GM15510 (cell line): ENCODE measurements around the gene USP1.

Experiments
- POLR2A ChIP-seq: IDR thresholded peaks from 3 replicates; pipeline ENCODE4 v1.6.1; 2011; ENCODE audit warnings: borderline replicate concordance; ENCODE audit not compliant: insufficient read length; ENCODE audit errors: extremely low read depth

USP1 gene

DNA sequence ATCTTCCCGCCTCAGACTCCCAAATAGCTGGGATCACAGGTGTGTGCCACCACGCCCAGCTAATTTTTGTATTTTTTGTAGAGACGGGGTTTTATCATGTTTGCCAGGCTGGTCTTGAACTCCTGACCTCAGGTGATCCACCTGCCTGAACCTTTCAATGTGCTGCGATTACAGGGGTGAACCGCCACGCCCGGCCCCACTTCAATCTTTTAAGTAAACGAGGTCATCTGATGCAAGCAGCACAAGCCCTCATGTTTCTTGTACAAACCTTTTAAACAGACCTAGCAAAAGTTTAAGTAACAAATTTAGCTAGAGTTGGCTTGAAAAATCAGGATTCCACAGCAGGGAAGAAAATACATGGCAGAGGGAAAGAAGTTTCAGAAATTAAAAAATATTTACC lies 21.2 kb upstream of the USP1 start:
- TF ChIP-seq POLR2A, result no peak

DNA sequence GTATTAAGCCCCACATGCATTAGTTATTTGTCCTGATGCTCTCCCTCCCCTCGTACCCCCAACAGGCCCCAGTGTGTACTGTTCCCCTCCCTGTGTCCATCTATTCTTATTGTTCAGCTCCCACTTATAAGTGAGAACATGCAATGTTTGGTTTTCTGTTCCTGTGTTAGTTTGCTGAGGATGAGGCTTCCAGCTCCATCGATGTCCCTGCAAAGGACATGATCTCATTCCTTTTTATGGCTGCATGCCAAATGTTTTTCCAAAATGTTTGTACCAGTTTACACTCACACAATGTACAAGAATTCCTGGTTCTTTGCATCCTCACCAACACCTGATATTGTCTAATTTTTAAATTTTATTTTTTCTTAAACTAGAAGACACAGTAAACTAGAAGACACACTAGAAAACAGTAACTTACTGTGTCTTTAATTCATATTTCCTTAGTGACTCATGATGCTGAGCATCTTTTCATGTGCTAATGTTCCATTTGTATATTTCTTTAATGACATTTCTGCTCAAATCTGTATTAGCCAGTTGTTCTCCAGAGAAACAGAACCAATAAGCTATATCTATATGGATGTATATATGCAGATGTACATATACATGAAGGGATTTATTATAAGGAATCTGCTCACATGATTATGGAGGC lies 19.4 kb upstream of the USP1 start:
- no peak for TF ChIP-seq POLR2A

DNA sequence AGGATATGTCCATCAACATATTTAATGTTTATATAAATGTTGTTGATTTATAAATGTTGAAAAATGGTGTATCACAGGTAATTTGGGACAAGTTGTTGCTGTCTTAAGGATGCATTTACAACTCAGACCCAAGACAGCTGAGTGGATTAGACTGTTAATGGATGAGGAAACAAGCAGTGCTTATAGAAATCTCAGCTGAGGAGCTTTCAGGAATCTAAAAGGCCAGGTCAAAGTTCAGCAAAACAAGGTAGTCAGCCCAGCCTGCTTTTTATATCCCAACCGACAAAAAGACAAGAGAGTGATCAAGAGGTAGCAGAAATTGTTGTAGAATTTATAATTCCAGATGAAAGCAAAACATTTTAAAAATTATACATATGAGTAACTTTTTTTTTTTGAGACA lies 16.6 kb upstream of the USP1 start:
- TF ChIP-seq POLR2A, result no peak

DNA sequence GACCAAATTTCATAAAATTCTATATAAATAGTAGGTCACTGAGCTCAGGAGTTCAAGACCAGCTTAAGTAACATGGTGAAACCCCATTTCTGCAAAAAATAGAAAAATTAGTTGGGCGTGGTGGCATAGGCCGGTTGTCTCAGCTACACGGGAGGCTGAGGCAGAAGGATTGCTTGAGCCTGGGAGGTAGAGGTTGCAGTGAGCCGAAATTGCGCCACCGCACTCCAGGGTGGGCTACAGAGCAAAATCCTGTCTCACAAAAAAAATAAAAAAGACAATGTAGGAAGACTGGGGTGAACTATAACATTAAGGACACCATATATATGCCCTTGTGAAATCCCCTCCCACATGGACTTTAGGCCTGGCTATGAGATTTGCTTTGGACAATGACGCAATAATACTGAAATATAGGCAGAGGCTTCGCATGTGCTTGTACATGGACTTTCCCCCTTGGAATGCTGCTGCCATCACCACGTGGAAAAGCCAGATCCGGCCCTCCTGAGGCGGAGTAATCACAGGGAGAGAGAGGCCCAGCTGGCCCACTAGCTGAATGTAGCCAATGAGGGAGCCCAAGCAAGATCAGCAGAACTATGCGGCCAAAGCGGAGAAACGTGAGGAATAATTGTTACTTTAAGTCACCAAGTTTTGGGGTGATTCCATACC lies 13.1 kb upstream of the USP1 start:
- TF ChIP-seq POLR2A, result no peak

DNA sequence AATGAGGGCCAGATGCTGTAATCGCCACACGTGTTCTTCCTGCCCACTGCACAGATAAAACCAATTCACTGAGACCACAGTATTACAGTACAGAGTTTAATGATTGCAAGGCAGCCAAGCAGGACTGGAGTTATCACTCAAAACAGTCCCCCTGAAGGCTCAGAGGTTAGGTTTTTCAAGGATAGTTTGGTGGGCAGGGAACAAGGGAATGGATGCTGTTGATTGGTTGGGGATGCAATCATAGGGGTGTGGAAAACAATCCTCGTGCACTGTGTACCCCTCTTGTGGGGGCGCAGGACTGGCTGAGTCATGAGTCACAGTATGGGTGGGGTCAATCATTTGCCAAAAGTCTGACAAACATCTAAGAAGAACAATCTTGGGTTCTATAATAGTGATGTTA lies 12.4 kb upstream of the USP1 start:
- no peak for TF ChIP-seq POLR2A

DNA sequence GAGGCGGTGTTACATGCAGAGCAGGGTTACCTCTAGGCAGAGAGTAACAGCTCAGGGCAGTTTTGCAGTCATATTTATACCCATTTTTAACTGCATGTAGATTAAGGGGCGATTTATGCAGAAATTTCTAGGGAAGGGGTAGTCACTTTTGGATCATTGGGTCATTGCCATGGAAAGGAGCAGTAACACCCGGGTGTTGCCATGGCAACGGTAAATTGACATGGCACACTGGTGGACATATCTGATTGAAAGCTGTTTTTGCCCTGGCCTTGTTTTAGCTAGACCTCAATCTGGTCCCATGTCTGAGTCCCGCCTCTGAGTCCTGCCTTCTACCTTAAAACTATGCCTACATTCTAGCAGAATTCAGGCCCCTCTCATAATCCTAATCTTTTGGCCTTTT lies 11.8 kb upstream of the USP1 start:
- TF ChIP-seq POLR2A, result no peak

DNA sequence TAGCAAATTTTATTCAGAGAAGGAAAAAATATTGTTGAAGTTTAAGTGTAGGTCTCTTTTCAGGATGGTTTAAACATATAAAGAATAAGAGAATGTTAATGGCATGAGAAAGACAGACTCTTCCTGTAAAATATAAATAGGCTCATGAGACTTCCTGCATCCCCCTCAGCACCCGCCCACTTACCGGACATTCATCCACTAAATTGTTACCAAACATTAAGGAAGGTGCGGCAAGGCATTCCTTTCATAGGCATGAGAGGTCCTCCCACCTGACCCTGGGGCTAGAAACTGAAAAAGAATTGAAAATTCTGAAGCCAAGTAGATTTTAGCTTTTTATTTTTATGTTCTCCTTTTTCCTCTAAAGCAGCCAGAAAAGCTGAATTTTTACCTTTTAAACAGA lies 10.6 kb upstream of the USP1 start:
- TF ChIP-seq POLR2A, result no peak

DNA sequence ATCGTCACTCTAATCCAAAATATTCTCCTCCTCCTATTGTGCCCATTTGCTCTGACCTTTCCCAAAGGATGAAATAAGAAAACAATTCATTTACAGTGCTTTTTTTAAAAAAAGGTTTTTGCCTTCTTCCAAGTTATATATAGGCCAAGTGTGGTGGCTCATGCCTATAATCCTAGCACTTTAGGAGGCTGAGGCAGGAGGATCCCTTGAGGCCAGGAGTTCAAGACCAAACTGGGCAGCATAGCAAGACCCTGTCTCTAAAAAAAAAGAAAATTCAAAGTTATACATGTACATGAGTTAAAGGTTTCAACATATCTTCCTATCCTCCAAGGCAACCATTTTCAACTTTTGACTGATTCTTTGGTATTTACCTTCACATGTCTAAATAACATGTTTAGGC lies 10.1 kb upstream of the USP1 start:
- TF ChIP-seq POLR2A, result no peak

DNA sequence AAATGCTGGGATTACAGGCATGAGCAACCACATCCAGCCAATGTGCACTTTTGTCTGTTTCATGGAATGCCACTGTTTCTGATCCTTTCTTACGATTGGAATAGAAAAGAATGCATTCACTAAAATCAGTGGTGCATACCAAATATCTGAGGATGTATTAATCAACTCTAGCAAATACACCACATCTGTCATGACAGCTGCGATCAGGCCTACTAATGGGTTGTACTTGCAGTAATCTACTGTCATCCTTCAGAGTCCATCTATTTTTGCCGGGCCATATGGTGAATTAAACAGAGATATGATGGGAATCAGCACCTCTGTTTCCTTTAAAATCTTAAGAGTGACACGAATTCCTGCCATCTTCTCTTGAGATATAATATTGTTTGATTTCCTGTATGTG lies 8.5 kb upstream of the USP1 start:
- no peak for TF ChIP-seq POLR2A

DNA sequence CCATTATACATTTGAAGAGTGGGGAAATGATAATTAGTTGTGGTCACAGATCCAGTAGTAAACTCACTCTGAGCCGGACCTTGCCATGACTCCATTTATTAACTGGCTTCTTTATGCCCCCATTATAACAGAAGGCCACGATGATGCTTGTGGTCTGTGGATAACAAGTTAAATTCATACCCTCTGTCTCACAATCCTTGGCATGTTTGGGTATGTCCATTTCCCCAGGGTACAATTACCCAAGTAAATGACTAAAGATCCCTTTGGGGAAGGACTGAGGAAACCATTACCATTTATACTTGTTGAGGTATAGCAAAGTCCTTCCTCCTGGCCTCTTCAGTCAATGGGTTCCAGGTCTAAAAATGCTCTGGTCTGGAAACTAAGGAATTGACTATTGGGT lies 7.3 kb upstream of the USP1 start:
- TF ChIP-seq POLR2A, result no peak

DNA sequence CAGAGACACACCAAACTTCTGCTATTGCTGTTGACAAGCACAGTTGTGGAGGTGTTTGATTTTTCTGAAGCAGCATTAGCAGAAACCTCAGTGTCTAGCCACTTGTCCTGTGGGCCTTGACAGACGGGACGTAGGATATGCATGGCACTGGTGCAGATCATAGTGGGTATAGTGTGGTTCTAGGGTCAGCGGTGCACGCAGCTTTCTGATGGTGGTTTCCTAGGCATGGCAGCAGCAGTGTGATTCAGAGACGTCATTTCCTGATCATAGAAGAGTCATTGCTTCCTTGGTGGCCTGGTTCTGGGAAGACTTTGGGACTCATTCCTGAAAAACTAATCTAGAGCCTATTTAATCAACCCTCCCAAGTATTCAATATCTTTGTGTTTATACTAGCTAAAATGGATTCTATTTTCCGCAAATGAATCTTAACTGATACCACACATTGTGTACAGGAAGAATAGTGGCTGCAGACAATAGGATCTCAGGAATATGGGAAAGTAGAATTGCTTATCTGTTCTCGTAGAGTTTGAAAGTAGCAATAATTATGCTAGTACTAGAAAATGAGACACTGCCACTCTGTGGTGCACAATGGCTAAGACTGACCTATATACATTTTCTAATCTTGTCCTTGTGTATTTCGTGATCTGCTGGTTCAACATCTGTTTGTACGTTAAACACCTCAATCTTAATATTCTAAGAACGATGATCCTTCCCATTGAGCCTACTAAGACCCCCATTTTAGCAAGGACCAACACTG lies 2.8 kb upstream of the USP1 start:
- no peak for TF ChIP-seq POLR2A

DNA sequence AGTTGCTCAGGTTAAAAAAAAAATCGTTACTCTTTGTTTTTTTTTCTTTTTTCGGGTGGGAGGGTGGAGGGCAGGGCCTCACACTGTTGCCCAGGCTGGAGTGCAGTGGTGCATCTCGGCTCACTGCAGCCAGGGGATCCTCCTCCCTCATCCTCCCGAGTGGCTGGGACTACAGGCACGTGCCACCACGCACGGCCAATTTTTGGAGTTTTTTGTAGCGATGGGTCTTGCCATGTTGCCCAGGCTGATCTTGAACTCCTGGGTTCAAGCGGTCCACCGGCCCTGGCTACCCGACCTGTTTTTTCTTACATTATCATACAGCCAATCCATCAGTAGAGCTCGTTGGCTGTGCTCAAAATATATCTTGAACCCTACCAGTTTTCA lies 2.2 kb upstream of the USP1 start:
- TF ChIP-seq POLR2A, result no peak

DNA sequence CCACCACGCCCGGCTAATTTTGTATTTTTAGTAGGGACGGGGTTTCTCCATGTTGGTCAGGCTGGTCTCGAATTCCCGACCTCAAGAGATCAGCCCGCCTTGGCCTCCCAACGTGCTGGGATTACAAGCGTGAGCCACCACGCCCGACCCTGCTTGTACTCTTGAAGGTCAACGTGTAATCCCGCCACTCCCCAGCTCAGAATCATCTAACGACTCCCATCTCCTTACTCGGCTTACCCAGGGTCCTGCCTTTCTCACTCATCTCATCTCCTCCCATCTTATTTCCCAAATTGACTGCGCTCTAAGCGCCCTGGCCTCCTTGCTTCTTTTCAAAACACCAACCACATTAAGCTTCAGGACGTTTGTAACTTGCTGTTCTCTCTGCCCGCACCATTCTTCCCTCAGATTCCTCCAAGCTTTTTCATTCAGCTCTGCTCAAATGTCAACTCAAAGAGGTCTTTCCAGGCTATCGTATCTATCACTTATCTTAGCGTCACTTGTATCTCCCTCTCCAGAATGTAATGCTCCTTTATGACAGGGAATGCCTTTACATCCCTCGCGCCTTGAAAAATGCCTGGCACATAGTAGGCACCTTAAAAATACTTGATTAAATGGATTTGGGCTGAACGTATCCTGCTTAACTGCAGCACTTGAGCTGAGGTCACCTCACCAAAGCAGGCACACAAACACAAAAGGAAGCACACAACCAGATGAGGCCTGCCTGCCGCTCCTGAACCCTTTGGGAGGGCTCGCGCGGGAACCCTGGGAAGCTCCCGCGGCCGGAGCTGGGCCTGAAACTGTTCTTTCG lies 1.4 kb upstream of the USP1 start:
- no peak for TF ChIP-seq POLR2A

DNA sequence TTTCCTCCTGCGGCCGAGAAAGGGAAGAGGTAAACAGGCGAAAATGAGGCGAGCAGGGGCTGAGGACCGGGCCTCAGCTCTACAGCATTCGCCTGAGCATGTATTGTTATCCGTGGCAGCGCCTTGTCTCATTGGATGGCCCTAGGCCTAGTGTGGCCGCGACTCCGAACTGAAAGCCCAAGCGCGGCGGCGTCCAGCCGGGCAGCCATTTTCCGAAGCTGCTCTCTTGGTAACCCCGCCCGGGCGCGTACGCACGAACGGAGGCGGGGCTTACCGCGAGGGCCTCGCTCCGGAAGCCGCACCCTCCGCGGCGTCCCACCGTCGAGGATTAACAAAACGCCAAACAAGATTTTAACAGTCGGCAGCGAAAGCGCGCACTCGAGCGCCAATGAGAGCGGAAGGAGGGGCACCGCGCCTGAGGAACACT lies 797 bp upstream of the USP1 start:
- TF ChIP-seq POLR2A, result peak; percentile 93
